Hepatocyte (in vitro differentiated cells): ENCODE data around the gene SERBP1. TPM values are rescaled to one million over a fixed set of nuclear protein-coding genes. Genes with fewer than 3 reads are reported as not detected.

Experiments used
- DNase-seq: peaks from one replicate; pipeline ENCODE4 v3.0.0-alpha.2; 2016; ENCODE audit warnings: low spot score
- H2AFZ ChIP-seq: fragments of 200-600 bp; sonication (generic); 2 replicates; pipeline ENCODE4 v1.6.0; 2016; ENCODE audit warnings: antibody characterized with exemption, mild to moderate bottlenecking
- H3K27ac ChIP-seq: fragments of 200-600 bp; sonication (generic); 2 replicates; pipeline ENCODE4 v1.5.1; 2016; ENCODE audit warnings: mild to moderate bottlenecking
- H3K27me3 ChIP-seq: fragments of 200-600 bp; sonication (generic); 2 replicates; pipeline ENCODE4 v1.6.1; 2016
- H3K36me3 ChIP-seq: fragments of 200-600 bp; sonication (generic); replicated peaks from 2 replicates; pipeline ENCODE4 v1.5.1; 2016; ENCODE audit warnings: low read depth; ENCODE audit not compliant: insufficient read depth
- H3K4me1 ChIP-seq: fragments of 200-600 bp; sonication (generic); 2 replicates; pipeline ENCODE4 v1.5.1; 2016; ENCODE audit warnings: mild to moderate bottlenecking, moderate library complexity; ENCODE audit not compliant: insufficient read depth
- H3K4me2 ChIP-seq: fragments of 200-600 bp; sonication (generic); 2 replicates; pipeline ENCODE4 v1.6.0; 2016
- H3K4me3 ChIP-seq: fragments of 200-600 bp; sonication (generic); 2 replicates; pipeline ENCODE4 v1.5.1; 2016; ENCODE audit warnings: mild to moderate bottlenecking
- H3K79me2 ChIP-seq: fragments of 200-600 bp; sonication (generic); 2 replicates; pipeline ENCODE4 v1.6.0; 2017; ENCODE audit warnings: mild to moderate bottlenecking
- H3K9me2 ChIP-seq: fragments of 200-600 bp; sonication (generic); replicated peaks from 2 replicates; pipeline ENCODE4 v1.6.0; 2017; ENCODE audit warnings: mild to moderate bottlenecking; ENCODE audit not compliant: insufficient read depth
- H3K9me3 ChIP-seq: fragments of 200-600 bp; sonication (generic); 2 replicates; pipeline ENCODE4 v1.5.1; 2016; ENCODE audit warnings: low read depth, mild to moderate bottlenecking
- H4K20me1 ChIP-seq: fragments of 200-600 bp; sonication (generic); 2 replicates; pipeline ENCODE4 v1.6.0; 2016; ENCODE audit warnings: mild to moderate bottlenecking; ENCODE audit not compliant: insufficient read depth, poor library complexity, severe bottlenecking
- EZH2 ChIP-seq: fragments of 200-600 bp; sonication (generic); IDR thresholded peaks from 2 replicates; pipeline ENCODE4 v1.6.1; 2016; ENCODE audit warnings: antibody characterized with exemption, mild to moderate bottlenecking, borderline replicate concordance
- EZH2phosphoT487 ChIP-seq: fragments of 200-600 bp; sonication (generic); IDR thresholded peaks from one replicate; pipeline ENCODE4 v1.6.1; 2018; ENCODE audit warnings: antibody characterized with exemption, mild to moderate bottlenecking, low read depth, moderate library complexity; ENCODE audit not compliant: unreplicated experiment, severe bottlenecking
- WGBS: methylation state at CpG from one replicate; pipeline ENCODE4 v1.1.6; 2016; ENCODE audit warnings: low lambda C conversion rate; ENCODE audit errors: missing lambda C conversion rate; 5-methylcytosine and 5-hydroxymethylcytosine counted together
- polyA plus RNA-seq: library from polyadenylated mRNA; unstranded; fragments of >200 nt; fragmentation: Nextera tagmentation; extraction: Ambion mirVana; gene quantifications from 2 replicates; pipeline ENCODE4 v1.2.1, GENCODE V29; 2016
- total RNA-seq: library from RNA; depleted of rRNA; stranded (reverse); fragments of >200 nt; gene quantifications from 2 replicates; pipeline ENCODE4 v1.2.3, GENCODE V29; 2014
- TF ChIP-seq, protein P1 (sequence below): fragments of 200-600 bp; sonication (generic); IDR thresholded peaks from 2 replicates; pipeline ENCODE4 v1.5.1; 2016; ENCODE audit warnings: antibody characterized with exemption, mild to moderate bottlenecking; ENCODE audit not compliant: poor library complexity

The SERBP1 gene
- total RNA-seq (178 and 194 TPM in 2 replicates), polyA plus RNA-seq (102 and 104 TPM in 2 replicates)

DNA sequence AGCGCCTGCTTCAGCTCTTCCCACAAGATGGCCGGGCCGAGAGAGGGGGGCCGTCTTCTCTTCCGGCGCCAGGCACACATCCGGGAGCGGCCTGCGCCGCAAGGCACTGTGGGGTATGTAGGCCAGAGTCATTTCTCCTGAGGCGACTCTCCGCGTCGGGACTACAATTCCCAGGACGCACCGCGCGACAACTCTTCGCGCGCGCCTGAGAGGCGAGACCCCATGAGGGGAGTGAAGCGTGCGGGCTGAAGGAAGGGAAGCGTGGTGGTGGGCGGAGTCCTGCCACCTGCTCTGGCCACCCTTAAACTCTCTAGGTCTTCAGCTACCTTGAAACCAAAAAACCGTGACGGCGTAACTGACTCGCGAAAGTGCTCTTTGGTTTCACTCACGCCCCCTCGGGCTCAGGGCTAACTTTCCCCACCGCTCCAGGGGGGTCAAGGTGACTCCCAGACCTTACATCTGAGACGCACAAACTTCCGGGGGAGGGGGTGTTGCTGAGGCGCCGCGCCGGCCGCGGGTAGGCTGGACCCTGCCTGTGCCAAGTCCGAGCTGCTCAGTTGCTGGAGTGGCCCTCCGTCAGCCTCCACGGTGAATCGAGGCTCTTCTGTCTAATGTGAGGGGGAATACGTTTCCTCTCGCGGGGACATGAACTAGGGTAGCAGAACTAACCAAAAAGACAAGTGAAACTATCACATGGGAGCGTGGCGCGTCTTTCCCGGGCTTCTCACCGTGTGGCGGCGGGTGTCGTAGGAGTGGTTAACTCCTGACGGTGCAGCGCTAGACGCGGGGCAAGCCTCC lies at the start of gene SERBP1:
SERBP1 (minus strand) TSS at position 45 of the 798 bp plus-strand sequence. CDS start 102 bp downstream, outside the sequence.
- Histone ChIP-seq H3K27ac (peak within 1 kb of the TSS; percentile 92), H3K9me2 (no peaks in the 10 kb centered on the region), H3K79me2 (peaks cover 46% of the 10 kb centered on the region), H3K4me1 (peaks cover 19% of the 10 kb centered on the region), H2AFZ (peak within 1 kb of the TSS; percentile 94), H3K4me3 (peak within 1 kb of the TSS; percentile 80), H3K36me3 (no peaks in the 10 kb centered on the region), H4K20me1 (peaks cover 44% of the 10 kb centered on the region), H3K9me3 (no peaks in the 10 kb centered on the region), H3K27me3 (no peaks in the 10 kb centered on the region), H3K4me2 (peak within 1 kb of the TSS; percentile 83)
- DNase-seq: peak; percentile 97
- TF ChIP-seq, protein P1, sequence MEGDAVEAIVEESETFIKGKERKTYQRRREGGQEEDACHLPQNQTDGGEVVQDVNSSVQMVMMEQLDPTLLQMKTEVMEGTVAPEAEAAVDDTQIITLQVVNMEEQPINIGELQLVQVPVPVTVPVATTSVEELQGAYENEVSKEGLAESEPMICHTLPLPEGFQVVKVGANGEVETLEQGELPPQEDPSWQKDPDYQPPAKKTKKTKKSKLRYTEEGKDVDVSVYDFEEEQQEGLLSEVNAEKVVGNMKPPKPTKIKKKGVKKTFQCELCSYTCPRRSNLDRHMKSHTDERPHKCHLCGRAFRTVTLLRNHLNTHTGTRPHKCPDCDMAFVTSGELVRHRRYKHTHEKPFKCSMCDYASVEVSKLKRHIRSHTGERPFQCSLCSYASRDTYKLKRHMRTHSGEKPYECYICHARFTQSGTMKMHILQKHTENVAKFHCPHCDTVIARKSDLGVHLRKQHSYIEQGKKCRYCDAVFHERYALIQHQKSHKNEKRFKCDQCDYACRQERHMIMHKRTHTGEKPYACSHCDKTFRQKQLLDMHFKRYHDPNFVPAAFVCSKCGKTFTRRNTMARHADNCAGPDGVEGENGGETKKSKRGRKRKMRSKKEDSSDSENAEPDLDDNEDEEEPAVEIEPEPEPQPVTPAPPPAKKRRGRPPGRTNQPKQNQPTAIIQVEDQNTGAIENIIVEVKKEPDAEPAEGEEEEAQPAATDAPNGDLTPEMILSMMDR: no peak
- no peak for TF ChIP-seq EZH2phosphoT487
- TF ChIP-seq EZH2: no peak
- under 1% methylated on average over 60 of the region's 62 CpGs for WGBS

DNA sequence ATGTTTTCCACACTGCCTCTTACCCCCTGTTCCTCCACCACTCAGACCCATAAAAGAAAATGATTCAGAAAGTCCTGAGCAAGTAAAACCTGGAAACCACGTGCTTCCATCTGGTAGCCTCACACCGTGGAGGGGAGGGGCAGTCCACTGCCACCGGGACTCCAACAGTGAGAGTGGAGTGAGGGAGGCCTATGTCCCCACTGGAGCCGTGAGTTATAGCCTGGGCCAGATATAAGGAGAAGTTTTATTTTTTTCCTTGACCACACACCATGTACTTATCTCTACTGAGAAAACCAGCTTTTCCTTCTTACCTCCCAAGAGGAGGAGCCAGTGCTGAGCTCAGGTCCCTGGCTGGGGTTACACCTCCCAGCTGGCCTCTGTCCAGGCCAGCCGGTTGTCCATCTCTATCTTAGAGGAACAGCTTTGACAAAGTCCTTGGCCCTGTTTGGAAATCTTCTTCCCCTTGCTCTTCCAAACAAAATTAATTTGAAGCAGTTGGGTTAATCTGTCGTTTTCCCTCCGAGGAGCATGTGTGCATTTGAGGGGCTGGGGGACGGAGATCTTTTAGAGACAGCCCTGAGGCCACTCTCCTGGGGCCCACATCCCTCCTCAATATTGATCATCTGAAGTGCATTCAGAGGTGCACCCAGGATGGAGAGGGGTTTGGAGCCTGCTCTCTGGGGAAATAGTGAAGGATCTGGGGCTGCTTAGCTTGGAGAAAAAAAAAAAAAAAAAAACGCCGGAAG lies 49.1 kb upstream of the SERBP1 start:
- no peaks in the 10 kb centered on the region for H4K20me1 ChIP-seq
- no peaks in the 10 kb centered on the region for H3K79me2 ChIP-seq
- no peaks in the 10 kb centered on the region for H3K9me2 ChIP-seq
- DNase-seq: peak; percentile 69
- H3K27me3 ChIP-seq: no peaks in the 10 kb centered on the region
- H3K9me3 ChIP-seq: no peaks in the 10 kb centered on the region
- H3K4me3 ChIP-seq: no peak overlapping the region
- no peak overlapping the region for H3K27ac ChIP-seq
- no peak overlapping the region for H3K4me2 ChIP-seq
- no peaks in the 10 kb centered on the region for H3K36me3 ChIP-seq
- TF ChIP-seq EZH2 (no peak), EZH2phosphoT487 (no peak)
- TF ChIP-seq, protein P1: no peak
- H3K4me1 ChIP-seq: peaks cover 5% of the 10 kb centered on the region
- WGBS: 47% methylated on average over 10 of the region's 10 CpGs
- no peak overlapping the region for H2AFZ ChIP-seq

DNA sequence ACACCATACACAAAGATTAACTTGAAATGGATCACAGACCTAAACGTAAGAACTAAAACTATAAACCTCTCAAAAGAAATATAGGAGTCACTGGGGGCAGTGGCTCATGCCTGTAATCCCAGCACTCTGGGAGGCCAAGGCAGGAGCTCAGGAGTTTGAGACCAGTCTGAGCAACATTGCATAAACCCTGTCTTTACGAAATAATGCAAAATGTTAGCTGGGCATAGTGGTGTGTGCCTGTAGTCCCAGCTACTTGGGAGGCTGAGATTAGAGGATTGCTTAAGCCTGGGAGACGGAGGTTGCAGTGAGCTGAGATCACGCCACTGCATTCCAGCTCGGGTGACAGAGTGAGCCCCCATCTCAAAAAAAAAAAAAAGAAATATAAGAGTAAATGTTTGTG lies 46.7 kb upstream of the SERBP1 start:
- Histone ChIP-seq H3K36me3 (no peaks in the 10 kb centered on the region), H3K9me2 (no peaks in the 10 kb centered on the region), H3K27ac (no peak overlapping the region), H3K4me1 (peaks cover 5% of the 10 kb centered on the region), H3K4me2 (no peak overlapping the region), H3K27me3 (no peaks in the 10 kb centered on the region), H2AFZ (no peak overlapping the region), H3K4me3 (no peak overlapping the region), H4K20me1 (no peaks in the 10 kb centered on the region), H3K9me3 (no peaks in the 10 kb centered on the region), H3K79me2 (no peaks in the 10 kb centered on the region)
- no peak for DNase-seq
- TF ChIP-seq EZH2phosphoT487 (no peak), EZH2 (no peak)
- TF ChIP-seq, protein P1: no peak
- WGBS: 69% methylated on average over 5 of the region's 5 CpGs
